Astrocyte of the spinal cord (primary cell): Measurements from ENCODE around the gene ARF1.

ENCODE experiments used
- DNase-seq: peaks from one replicate; pipeline ENCODE4 v3.0.0; 2011; ENCODE audit warnings: low read depth, low spot score
- H3K4me3 ChIP-seq: 2 replicates; pipeline ENCODE4 v1.5.1; 2011; ENCODE audit warnings: low read depth, mild to moderate bottlenecking, low read length, moderate library complexity
- in situ Hi-C: cut with HindIII; loops from 2 replicates; pipeline ENCODE4 v1.10.0; 2017; ENCODE audit warnings: low sequenced_read_pairs
- TF ChIP-seq, protein P1 (sequence below): IDR thresholded peaks from 2 replicates; pipeline ENCODE4 v1.5.1; 2012; ENCODE audit warnings: low read depth, mild to moderate bottlenecking, low read length, inconsistent platforms

ARF1 gene

DNA sequence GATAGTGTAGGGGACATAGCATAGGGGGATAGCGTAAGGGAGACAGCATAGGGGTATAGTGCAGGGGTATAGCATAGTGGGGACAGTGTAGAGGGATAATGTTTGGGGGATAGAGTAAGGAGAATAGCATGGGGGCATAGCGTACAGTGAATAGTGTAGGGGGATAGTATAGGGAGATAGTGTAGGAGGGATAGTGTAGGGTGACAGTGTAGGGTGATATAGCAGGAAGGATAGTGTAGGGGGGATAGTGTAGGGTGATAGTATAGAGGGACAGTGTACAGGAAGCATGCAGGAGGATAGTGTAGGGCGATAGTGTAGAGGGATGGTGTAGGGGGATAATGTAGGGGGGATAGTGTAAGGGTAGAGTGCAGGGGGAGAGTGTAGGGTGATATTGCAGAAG lies 11.7 kb upstream of the ARF1 start:
- DNase-seq, result no peak
- no peak overlapping the region for H3K4me3 ChIP-seq
- TF ChIP-seq, protein P1, sequence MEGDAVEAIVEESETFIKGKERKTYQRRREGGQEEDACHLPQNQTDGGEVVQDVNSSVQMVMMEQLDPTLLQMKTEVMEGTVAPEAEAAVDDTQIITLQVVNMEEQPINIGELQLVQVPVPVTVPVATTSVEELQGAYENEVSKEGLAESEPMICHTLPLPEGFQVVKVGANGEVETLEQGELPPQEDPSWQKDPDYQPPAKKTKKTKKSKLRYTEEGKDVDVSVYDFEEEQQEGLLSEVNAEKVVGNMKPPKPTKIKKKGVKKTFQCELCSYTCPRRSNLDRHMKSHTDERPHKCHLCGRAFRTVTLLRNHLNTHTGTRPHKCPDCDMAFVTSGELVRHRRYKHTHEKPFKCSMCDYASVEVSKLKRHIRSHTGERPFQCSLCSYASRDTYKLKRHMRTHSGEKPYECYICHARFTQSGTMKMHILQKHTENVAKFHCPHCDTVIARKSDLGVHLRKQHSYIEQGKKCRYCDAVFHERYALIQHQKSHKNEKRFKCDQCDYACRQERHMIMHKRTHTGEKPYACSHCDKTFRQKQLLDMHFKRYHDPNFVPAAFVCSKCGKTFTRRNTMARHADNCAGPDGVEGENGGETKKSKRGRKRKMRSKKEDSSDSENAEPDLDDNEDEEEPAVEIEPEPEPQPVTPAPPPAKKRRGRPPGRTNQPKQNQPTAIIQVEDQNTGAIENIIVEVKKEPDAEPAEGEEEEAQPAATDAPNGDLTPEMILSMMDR, result no peak
- in situ Hi-C loops, result no loop called here

DNA sequence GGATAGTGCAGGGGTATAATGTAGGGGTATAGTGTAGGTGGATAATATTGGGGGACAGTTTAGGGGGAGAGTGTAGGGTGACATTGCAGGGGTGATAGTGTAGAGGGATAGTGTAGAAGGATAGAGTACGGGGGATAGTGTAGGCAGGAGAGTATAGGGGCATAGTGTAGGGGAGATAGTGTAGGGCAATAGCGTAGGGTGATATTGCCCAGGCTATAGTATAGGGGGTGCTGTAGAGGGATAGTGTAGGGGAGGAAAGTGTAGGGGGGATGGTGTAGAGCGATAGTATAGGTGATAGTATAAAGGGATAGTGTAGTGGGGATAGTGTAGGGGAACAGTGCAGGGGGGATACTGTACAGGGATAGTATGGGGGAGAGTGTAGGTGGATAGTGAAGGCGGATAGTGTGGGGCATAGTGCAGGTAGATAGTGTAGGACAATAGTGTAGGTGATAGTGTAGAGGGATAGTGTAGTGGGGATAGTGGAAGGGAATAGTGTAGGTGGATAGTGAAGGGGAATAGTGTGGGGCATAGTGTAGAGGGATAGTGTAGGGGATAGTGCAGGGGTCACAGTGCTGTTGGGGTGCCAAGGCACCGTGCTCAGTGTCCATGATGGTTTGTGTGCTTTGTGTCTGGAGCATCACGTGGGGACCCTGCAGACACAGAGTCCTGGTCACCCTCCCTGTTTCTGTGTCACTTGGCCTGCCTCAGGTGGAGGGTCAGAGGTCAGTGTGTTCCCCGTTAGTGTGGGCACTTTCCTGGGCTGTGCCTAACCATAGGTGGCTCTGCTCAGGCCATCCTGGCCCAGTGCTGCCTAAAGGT lies 10.5 kb upstream of the ARF1 start:
- no peak overlapping the region for H3K4me3 ChIP-seq
- in situ Hi-C loops, result no loop called here
- TF ChIP-seq, protein P1, result no peak
- DNase-seq, result no peak

DNA sequence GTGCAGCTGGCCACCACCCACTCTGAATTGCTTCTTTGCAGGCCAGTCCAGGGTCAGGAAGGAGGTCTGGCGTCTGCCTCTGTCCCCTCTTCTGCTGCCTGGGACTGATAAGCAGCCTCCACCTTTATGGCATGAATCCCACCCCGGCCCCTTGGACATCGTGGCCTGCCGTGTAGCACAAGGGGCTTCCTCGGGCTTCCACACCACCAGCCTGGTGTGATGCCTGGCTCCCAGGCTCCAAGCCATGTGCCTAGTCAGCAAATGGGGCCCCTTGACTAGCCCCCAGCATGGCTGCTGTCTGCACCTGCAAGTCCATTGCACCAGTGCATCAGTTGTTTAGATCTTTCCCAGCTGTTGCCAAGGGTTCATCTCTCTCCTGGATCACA lies 9.9 kb upstream of the ARF1 start:
- no peak for DNase-seq
- no peak overlapping the region for H3K4me3 ChIP-seq
- TF ChIP-seq, protein P1, result no peak
- in situ Hi-C loops, result no loop called here

DNA sequence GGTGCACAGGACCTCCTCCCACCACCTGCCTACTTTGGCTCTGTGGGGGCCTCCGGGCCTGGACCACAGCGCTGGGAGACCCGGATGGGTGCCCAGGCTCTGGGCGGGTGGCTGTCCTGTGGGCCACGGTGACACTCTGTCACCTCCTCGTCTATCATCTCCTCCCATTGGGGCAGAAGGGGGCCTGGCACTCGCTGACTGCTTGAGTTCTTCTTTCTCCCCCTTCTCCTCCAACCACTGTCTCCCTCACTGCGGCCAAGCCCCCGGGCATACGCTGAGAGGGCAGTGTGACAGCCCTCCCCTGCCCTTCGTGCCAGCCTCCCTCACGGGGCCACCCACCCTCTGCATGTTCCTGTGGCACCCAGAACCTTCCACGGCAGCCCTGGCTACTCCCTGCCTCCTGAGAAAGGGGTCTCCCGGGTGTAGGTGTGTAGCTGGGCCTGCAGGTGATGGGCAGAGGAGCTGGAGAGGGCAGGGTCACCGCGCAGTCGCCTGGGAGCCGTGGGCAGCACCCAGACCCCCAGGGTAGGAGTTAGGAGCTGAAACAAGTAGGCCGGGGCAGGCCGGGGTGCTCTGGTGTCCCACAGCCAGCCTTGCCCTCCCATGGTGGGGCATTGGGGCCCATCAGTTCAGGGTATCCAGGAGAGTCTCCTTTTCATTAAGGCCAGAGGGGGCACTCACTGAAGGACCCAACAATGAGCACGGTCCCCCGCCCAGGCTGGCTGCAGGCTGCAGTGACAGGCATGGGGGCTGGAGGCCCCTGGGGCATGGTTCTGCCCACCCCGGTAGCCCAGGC lies 9.2 kb upstream of the ARF1 start:
- TF ChIP-seq, protein P1, result no peak
- DNase-seq, result no peak
- no peak overlapping the region for H3K4me3 ChIP-seq
- in situ Hi-C loops, result no loop called here

DNA sequence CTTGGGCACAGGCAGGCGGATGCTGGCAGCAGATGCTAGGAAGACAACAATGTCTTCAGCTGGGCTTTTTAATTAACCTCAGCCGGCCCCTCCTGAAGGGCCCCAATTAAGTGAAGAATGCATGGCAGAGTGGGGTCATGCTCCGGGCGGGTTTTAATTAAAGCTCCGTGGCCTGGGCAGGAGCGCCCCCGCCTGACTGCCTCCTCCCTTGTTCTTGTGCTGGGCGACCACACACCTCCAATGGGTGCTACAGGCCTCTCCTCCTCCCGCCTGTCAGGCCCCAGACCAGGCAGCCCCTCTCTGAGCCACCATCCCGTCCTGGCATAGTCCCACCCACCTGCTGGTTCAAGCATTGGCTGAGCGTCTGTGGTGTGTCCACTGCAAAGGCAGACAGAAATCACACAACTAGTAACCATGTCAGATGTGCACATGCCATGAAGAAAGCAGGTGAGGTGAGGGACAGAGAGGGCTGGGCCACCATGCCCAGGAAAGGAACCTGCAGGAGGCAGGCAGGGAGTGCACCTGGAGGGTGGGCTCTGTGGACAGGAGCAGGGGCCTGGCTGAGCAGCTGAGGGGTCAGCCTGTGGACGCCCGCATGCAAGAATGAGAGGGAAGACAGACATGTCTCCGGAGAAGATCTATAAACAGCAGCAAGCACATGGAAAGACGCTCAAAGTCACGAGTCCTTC lies 8.5 kb upstream of the ARF1 start:
- TF ChIP-seq, protein P1, result peak; percentile 17
- in situ Hi-C loops, result no loop called here
- DNase-seq, result no peak
- no peak overlapping the region for H3K4me3 ChIP-seq

DNA sequence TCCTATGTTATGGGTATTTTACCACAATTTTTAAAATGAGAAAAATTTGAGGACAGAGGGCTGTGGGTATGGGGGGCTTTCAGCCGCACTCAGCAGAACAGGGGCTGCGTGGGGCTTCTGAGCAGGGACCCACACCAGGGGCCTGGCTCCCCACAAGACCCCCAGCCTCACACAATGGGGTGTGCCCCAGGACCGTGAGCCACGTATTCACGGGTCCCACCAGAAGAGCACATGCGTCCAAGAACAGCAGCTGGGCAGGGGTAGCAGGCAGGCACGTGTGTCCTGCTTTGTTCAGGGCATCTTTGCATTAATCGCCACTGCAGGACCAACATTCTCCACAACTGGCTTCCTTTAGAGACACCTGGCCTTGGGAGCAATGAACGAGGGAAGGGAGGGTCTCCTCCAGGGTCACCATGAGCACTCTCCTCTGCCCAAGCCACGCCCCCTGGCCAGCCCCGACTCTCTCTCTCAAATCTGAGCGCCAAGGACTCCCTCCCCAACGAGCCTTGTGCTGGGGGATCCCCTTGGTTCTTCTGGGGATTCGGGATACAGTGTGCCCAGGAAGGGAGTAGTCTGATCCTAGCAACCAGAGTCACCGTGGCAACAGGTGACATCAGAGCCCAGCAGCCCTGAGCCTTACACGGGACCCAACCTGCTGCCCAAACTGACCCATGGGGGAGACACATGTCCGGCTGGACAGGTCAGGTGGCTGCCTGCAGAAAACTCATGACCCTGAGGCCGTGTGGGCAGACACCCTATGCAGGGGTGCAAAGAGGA lies 7.4 kb upstream of the ARF1 start:
- TF ChIP-seq, protein P1, result no peak
- in situ Hi-C loops, result no loop called here
- DNase-seq, result no peak
- no peak overlapping the region for H3K4me3 ChIP-seq
